Measurements from ENCODE around the gene ITSN2. TPM values are rescaled to one million over a fixed set of nuclear protein-coding genes. Genes with fewer than 3 reads are reported as not detected.

The ITSN2 gene
- total RNA-seq, 1 experiment from 2014 or later: 21.9 TPM

GRCh38 chr2:24225499-24226242 is 134.7 kb downstream of the ITSN2 start:
- H4K20me1 ChIP-seq (ENCODE audit: low read length): no peaks in the 10 kb centered on the region
- H3K27ac ChIP-seq (ENCODE audit: low read length): no peak overlapping the region
- H3K4me2 ChIP-seq (ENCODE audit: low read length): no peak overlapping the region
- ChIA-PET POLR2A (ENCODE audit: unreplicated experiment) (no interaction called here), CTCF (no interaction called here)
- intact Hi-C loops (cut with micrococcal nuclease): no loop called here
- H3K27me3 ChIP-seq (ENCODE audit: low read length): no peaks in the 10 kb centered on the region
- no peaks in the 10 kb centered on the region for H3K9me3 ChIP-seq (ENCODE audit: low read length)
- ATAC-seq (no peak), DNase-seq (no peak)
- H3K79me2 ChIP-seq (ENCODE audit: low read length): no peaks in the 10 kb centered on the region
- H2AFZ ChIP-seq (ENCODE audit: low read length): no peak overlapping the region
- H3K4me1 ChIP-seq (ENCODE audit: insufficient read depth, low read length): no peaks in the 10 kb centered on the region
- no peaks in the 10 kb centered on the region for H3K9me2 ChIP-seq (replicated peaks; ENCODE audit: low read length)
- no peaks in the 10 kb centered on the region for H3F3A ChIP-seq (ENCODE audit: low read length, unreplicated experiment)
- no peak overlapping the region for H3K4me3 ChIP-seq (ENCODE audit: low read length)
- no peaks in the 10 kb centered on the region for H3K36me3 ChIP-seq (ENCODE audit: low read depth, low read length)
- H3K9ac ChIP-seq (ENCODE audit: low read length): no peak overlapping the region
- TF ChIP-seq, protein P1, sequence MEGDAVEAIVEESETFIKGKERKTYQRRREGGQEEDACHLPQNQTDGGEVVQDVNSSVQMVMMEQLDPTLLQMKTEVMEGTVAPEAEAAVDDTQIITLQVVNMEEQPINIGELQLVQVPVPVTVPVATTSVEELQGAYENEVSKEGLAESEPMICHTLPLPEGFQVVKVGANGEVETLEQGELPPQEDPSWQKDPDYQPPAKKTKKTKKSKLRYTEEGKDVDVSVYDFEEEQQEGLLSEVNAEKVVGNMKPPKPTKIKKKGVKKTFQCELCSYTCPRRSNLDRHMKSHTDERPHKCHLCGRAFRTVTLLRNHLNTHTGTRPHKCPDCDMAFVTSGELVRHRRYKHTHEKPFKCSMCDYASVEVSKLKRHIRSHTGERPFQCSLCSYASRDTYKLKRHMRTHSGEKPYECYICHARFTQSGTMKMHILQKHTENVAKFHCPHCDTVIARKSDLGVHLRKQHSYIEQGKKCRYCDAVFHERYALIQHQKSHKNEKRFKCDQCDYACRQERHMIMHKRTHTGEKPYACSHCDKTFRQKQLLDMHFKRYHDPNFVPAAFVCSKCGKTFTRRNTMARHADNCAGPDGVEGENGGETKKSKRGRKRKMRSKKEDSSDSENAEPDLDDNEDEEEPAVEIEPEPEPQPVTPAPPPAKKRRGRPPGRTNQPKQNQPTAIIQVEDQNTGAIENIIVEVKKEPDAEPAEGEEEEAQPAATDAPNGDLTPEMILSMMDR (conservative IDR thresholded peaks at IDR 0.05; ENCODE audit: low read depth, low read length): no peak
- no peak for TF ChIP-seq EZH2 (IDR thresholded peaks at IDR 0.05; ENCODE audit: low read length, unreplicated experiment)
- no peak for TF ChIP-seq EZH2phosphoT487 (IDR thresholded peaks at IDR 0.05; ENCODE audit: borderline replicate concordance, low read length)
- BruUV-seq (replicated peaks): no TSS peak

DNA sequence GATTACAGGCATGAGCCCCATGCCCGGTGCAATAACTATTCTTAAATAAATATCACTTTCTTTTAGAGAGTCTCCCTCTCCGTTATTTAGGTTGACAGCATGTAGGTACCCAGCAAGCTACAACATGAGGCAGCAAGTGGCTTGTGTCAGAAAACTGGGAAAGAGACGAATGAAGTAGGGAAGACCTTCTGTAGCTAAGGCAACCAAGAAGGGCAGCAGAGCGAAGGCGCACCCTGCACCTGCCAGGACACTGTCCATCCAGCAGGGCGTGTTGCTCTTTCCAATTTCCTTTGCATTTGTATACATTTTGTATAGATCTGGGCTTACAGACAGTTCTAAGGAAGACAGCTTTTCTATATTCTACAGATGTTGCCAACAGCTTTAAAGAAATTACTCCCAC is 137.4 kb downstream of the ITSN2 start:
- no peak overlapping the region for H3K27ac ChIP-seq (ENCODE audit: low read length)
- H3K4me2 ChIP-seq (ENCODE audit: low read length): no peak overlapping the region
- H2AFZ ChIP-seq (ENCODE audit: low read length): no peak overlapping the region
- ChIA-PET POLR2A (ENCODE audit: unreplicated experiment) (no interaction called here), CTCF (no interaction called here)
- H3F3A ChIP-seq (ENCODE audit: low read length, unreplicated experiment): no peaks in the 10 kb centered on the region
- H3K9me2 ChIP-seq (replicated peaks; ENCODE audit: low read length): no peaks in the 10 kb centered on the region
- no peaks in the 10 kb centered on the region for H3K79me2 ChIP-seq (ENCODE audit: low read length)
- DNase-seq (no peak), ATAC-seq (no peak)
- H4K20me1 ChIP-seq (ENCODE audit: low read length): no peaks in the 10 kb centered on the region
- TF ChIP-seq, protein P1 (conservative IDR thresholded peaks at IDR 0.05; ENCODE audit: low read depth, low read length): no peak
- TF ChIP-seq EZH2 (IDR thresholded peaks at IDR 0.05; ENCODE audit: low read length, unreplicated experiment): no peak
- TF ChIP-seq EZH2phosphoT487 (IDR thresholded peaks at IDR 0.05; ENCODE audit: borderline replicate concordance, low read length): no peak
- H3K9me3 ChIP-seq (ENCODE audit: low read length): no peaks in the 10 kb centered on the region
- H3K36me3 ChIP-seq (ENCODE audit: low read depth, low read length): no peaks in the 10 kb centered on the region
- no peaks in the 10 kb centered on the region for H3K27me3 ChIP-seq (ENCODE audit: low read length)
- H3K4me3 ChIP-seq (ENCODE audit: low read length): no peak overlapping the region
- no peaks in the 10 kb centered on the region for H3K4me1 ChIP-seq (ENCODE audit: insufficient read depth, low read length)
- no TSS peak for BruUV-seq (replicated peaks)
- no peak overlapping the region for H3K9ac ChIP-seq (ENCODE audit: low read length)
- intact Hi-C loops (cut with micrococcal nuclease): no loop called here

DNA sequence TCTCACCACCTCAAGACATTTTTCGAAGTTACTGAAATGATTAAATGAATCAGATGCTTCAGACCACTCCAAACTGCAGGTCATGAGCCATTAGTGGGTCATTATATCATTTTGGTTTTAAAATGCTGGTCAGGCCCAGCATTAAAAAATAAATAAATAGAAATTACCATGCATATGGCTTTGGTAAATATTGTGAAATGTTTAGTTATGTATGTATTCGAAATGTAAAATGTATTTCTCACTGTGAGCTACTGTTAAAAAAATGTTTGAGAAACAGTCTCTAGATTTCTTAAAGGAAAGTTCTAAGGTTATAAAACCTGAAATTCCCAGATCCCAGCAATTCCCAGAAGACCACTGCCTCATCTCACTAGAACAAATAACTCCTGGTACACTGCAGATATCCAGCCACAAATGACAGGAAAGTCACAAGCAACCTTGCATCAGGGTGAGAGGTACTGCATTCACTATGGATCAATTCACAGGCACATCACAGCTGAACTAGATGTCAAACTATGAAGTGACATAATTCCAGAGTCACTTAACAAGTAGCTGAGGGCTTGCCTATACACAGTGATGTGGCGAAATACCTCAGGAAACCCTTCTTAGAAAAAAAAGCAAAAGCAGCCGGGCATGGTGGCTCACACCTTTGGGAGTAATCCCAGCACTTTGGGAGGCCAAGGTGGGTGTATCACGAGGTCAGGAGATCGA is 138.8 kb downstream of the ITSN2 start:
- H3K4me1 ChIP-seq (ENCODE audit: insufficient read depth, low read length): no peaks in the 10 kb centered on the region
- TF ChIP-seq EZH2 (IDR thresholded peaks at IDR 0.05; ENCODE audit: low read length, unreplicated experiment) (no peak), EZH2phosphoT487 (IDR thresholded peaks at IDR 0.05; ENCODE audit: borderline replicate concordance, low read length) (no peak)
- TF ChIP-seq, protein P1 (conservative IDR thresholded peaks at IDR 0.05; ENCODE audit: low read depth, low read length): no peak
- no peak for ATAC-seq
- BruUV-seq (replicated peaks): no TSS peak
- H3K79me2 ChIP-seq (ENCODE audit: low read length): no peaks in the 10 kb centered on the region
- no peaks in the 10 kb centered on the region for H3K36me3 ChIP-seq (ENCODE audit: low read depth, low read length)
- no peak for DNase-seq
- no peak overlapping the region for H3K4me2 ChIP-seq (ENCODE audit: low read length)
- H3F3A ChIP-seq (ENCODE audit: low read length, unreplicated experiment): no peaks in the 10 kb centered on the region
- H3K9ac ChIP-seq (ENCODE audit: low read length): no peak overlapping the region
- no peaks in the 10 kb centered on the region for H3K9me2 ChIP-seq (replicated peaks; ENCODE audit: low read length)
- intact Hi-C loops (cut with micrococcal nuclease): no loop called here
- ChIA-PET POLR2A (ENCODE audit: unreplicated experiment) (interaction anchor here (0.6 kb wide), 1 partner anchor 52 kb away, joined by 10 read pairs; no protein-coding TSS in a partner anchor), CTCF (no interaction called here)
- no peak overlapping the region for H3K27ac ChIP-seq (ENCODE audit: low read length)
- H3K4me3 ChIP-seq (ENCODE audit: low read length): no peak overlapping the region
- H3K27me3 ChIP-seq (ENCODE audit: low read length): no peaks in the 10 kb centered on the region
- H3K9me3 ChIP-seq (ENCODE audit: low read length): no peaks in the 10 kb centered on the region
- H2AFZ ChIP-seq (ENCODE audit: low read length): no peak overlapping the region
- H4K20me1 ChIP-seq (ENCODE audit: low read length): no peaks in the 10 kb centered on the region
